ENCODE measurements around the gene EML1.
A peak's percentile ranks its signal among the peaks of the same experiment; 100 is the strongest.

EML1 gene

GRCh38 chr14:99792551-99793212 lies 531 bp upstream of the EML1 start:
- DNase-seq (ENCODE audit: extremely low spot score), result no peak
- CTCF ChIA-PET, result no interaction called here
- POLR2A ChIA-PET, result interaction anchor here (0.6 to 1.6 kb wide), 3 partner anchors 10 to 90 kb away, joined by 3 to 5 read pairs (median 5); no protein-coding TSS in a partner anchor
- TF ChIP-seq FOXM1 (IDR thresholded peaks at IDR 0.05; ENCODE audit: borderline replicate concordance), result no peak
- no peak for TF ChIP-seq PKNOX1 (IDR thresholded peaks at IDR 0.05)
- TF ChIP-seq L3MBTL2 (conservative IDR thresholded peaks at IDR 0.05), result no peak
- TF ChIP-seq FOXK2 (IDR thresholded peaks at IDR 0.05), result no peak
- TF ChIP-seq NFRKB (IDR thresholded peaks at IDR 0.05), result no peak
- TF ChIP-seq ARNT (IDR thresholded peaks at IDR 0.05), result no peak
- no peak for TF ChIP-seq TARDBP (IDR thresholded peaks at IDR 0.05)
- TF ChIP-seq CTBP1 (IDR thresholded peaks at IDR 0.05; ENCODE audit: borderline replicate concordance), result no peak
- no peak for TF ChIP-seq BHLHE40 (IDR thresholded peaks at IDR 0.05; ENCODE audit: borderline replicate concordance)
- TF ChIP-seq LEF1 (IDR thresholded peaks at IDR 0.05; ENCODE audit: borderline replicate concordance), result no peak
- TF ChIP-seq HDGF (IDR thresholded peaks at IDR 0.05; ENCODE audit: borderline replicate concordance), result no peak
- no peak for TF ChIP-seq ZNF384 (IDR thresholded peaks at IDR 0.05)
- TF ChIP-seq ELF4 (IDR thresholded peaks at IDR 0.05), result no peak
- no peak for TF ChIP-seq SUZ12 (IDR thresholded peaks at IDR 0.05)
- no peak for TF ChIP-seq FOXA1 (IDR thresholded peaks at IDR 0.05)
- TF ChIP-seq SP1 (IDR thresholded peaks at IDR 0.05), result no peak

GRCh38 chr14:99794151-99794780 lies 1.1 kb downstream of the EML1 start:
- no peak for DNase-seq (ENCODE audit: extremely low spot score)
- TF ChIP-seq CTBP1 (IDR thresholded peaks at IDR 0.05; ENCODE audit: borderline replicate concordance) (no peak), PKNOX1 (IDR thresholded peaks at IDR 0.05) (peak; percentile 35; the same call in 1 of the 2 replicates), SUZ12 (IDR thresholded peaks at IDR 0.05) (no peak), ZNF384 (IDR thresholded peaks at IDR 0.05) (peak; percentile 65; the same call in 1 of the 2 replicates), NFRKB (IDR thresholded peaks at IDR 0.05) (no peak), ELF4 (IDR thresholded peaks at IDR 0.05) (no peak), ARNT (IDR thresholded peaks at IDR 0.05) (no peak)
- CTCF ChIA-PET, result interaction anchor here (0.8 kb wide), 1 partner anchor 440 kb away, joined by 4 read pairs; no protein-coding TSS in a partner anchor
- POLR2A ChIA-PET, result no interaction called here

- POLR2A ChIA-PET, result no interaction called here
- TF ChIP-seq PKNOX1 (IDR thresholded peaks at IDR 0.05) (0 out of 2 replicates have a peak, but pooled peaks have one; percentile 12), SP1 (IDR thresholded peaks at IDR 0.05) (no peak), ELF4 (IDR thresholded peaks at IDR 0.05) (no peak)
- CTCF ChIA-PET, result no interaction called here
- DNase-seq (ENCODE audit: extremely low spot score), result no peak
These were observed 1.8 kb downstream of the EML1 start for GRCh38 chr14:99795046-99795445.

GRCh38 chr14:99797231-99797630 lies 4.0 kb downstream of the EML1 start:
- TF ChIP-seq CTBP1 (IDR thresholded peaks at IDR 0.05; ENCODE audit: borderline replicate concordance), result no peak
- no peak for TF ChIP-seq TARDBP (IDR thresholded peaks at IDR 0.05)
- no peak for TF ChIP-seq L3MBTL2 (conservative IDR thresholded peaks at IDR 0.05)
- no peak for TF ChIP-seq HDGF (IDR thresholded peaks at IDR 0.05; ENCODE audit: borderline replicate concordance)
- TF ChIP-seq FOXM1 (IDR thresholded peaks at IDR 0.05; ENCODE audit: borderline replicate concordance), result no peak
- TF ChIP-seq PKNOX1 (IDR thresholded peaks at IDR 0.05), result no peak
- TF ChIP-seq FOXA1 (IDR thresholded peaks at IDR 0.05), result no peak
- no peak for TF ChIP-seq FOXK2 (IDR thresholded peaks at IDR 0.05)
- DNase-seq (ENCODE audit: extremely low spot score), result no peak
- ChIA-PET CTCF (no interaction called here), POLR2A (no interaction called here)

GRCh38 chr14:99800781-99801180 lies 7.6 kb downstream of the EML1 start:
- CTCF ChIA-PET, result no interaction called here
- no peak for DNase-seq (ENCODE audit: extremely low spot score)
- POLR2A ChIA-PET, result no interaction called here
- TF ChIP-seq TARDBP (IDR thresholded peaks at IDR 0.05) (no peak), NFRKB (IDR thresholded peaks at IDR 0.05) (no peak), BHLHE40 (IDR thresholded peaks at IDR 0.05; ENCODE audit: borderline replicate concordance) (no peak), SUZ12 (IDR thresholded peaks at IDR 0.05) (no peak), LEF1 (IDR thresholded peaks at IDR 0.05; ENCODE audit: borderline replicate concordance) (no peak), ARNT (IDR thresholded peaks at IDR 0.05) (no peak), FOXK2 (IDR thresholded peaks at IDR 0.05) (no peak), L3MBTL2 (conservative IDR thresholded peaks at IDR 0.05) (no peak), ZNF384 (IDR thresholded peaks at IDR 0.05) (no peak), FOXA1 (IDR thresholded peaks at IDR 0.05) (no peak), SP1 (IDR thresholded peaks at IDR 0.05) (no peak), CTBP1 (IDR thresholded peaks at IDR 0.05; ENCODE audit: borderline replicate concordance) (no peak), PKNOX1 (IDR thresholded peaks at IDR 0.05) (no peak), HDGF (IDR thresholded peaks at IDR 0.05; ENCODE audit: borderline replicate concordance) (no peak), FOXM1 (IDR thresholded peaks at IDR 0.05; ENCODE audit: borderline replicate concordance) (no peak), ELF4 (IDR thresholded peaks at IDR 0.05) (no peak)

Data from HEK293T (cell line).